Naive thymus-derived CD4-positive, alpha-beta T cell (primary cell): ENCODE results near the gene MBTPS1. TPM values are rescaled to one million over a fixed set of nuclear protein-coding genes. Genes with fewer than 3 reads are reported as not detected.

Source experiments
- ATAC-seq: fragments of 150-1000 bp; cut with Tn5 transposase; 2 replicates; pipeline ENCODE4 v1.10.0; 2021; ENCODE audit warnings: mild to moderate bottlenecking, moderate library complexity
- CTCF ChIA-PET: fragments of 350-600 bp; sonication (Branson Sonifier 250); formaldehyde crosslinking; loops from one replicate; lab custom pipeline; 2021; ENCODE audit warnings: antibody characterized with exemption; lab: Charles Lee
- POLR2A ChIA-PET: fragments of 350-600 bp; sonication (Branson Sonifier 250); formaldehyde crosslinking; loops from one replicate; lab custom pipeline; 2021; ENCODE audit warnings: antibody characterized with exemption, inconsistent platforms; lab: Charles Lee
- DNase-seq, 9 donors: peaks; one replicate each; pipeline versions ENCODE4 v3.0.0 to v3.0.0-alpha.2; 2020 to 2022; ENCODE audit warnings: mixed read lengths in 1 of 9
- H3K27ac ChIP-seq: one replicate; pipeline ENCODE4 v1.7.0; 2013; ENCODE audit warnings: mild to moderate bottlenecking, low read depth, low read length, moderate library complexity
- H3K27me3 ChIP-seq, 2 donors: one replicate each; pipeline ENCODE4 v1.7.0; 2013; ENCODE audit warnings: low read length in 2 of 2, mild to moderate bottlenecking in 2 of 2, moderate library complexity in 2 of 2; ENCODE audit not compliant: control insufficient read depth in 2 of 2, insufficient read depth in 2 of 2
- H3K36me3 ChIP-seq, 3 experiments: 1 replicate in 2 of 3; 2 replicates in 1 of 3; pipeline ENCODE4 v1.7.0; 2013; ENCODE audit warnings: low read length in 3 of 3, mild to moderate bottlenecking in 3 of 3, moderate library complexity in 1 of 3; ENCODE audit not compliant: insufficient read depth in 3 of 3, control insufficient read depth in 2 of 3
- H3K4me1 ChIP-seq, 2 donors: one replicate each; pipeline ENCODE4 v1.7.0; 2013; ENCODE audit warnings: low read length in 2 of 2, mild to moderate bottlenecking in 2 of 2, moderate library complexity in 1 of 2; ENCODE audit not compliant: control insufficient read depth in 2 of 2, insufficient read depth in 2 of 2
- H3K4me3 ChIP-seq: 2 replicates; pipeline ENCODE4 v1.7.0; 2013; ENCODE audit warnings: mild to moderate bottlenecking, low read length
- H3K9me3 ChIP-seq, 3 experiments: 1 replicate in 2 of 3; 2 replicates in 1 of 3; pipeline ENCODE4 v1.7.0; 2013; ENCODE audit warnings: low read length in 3 of 3; ENCODE audit not compliant: control insufficient read depth in 2 of 3
- H3K27ac Mint-ChIP-seq, 9 donors: one replicate each; pipeline ENCODE4 v1.8.0; 2020 to 2022; ENCODE audit warnings: mixed read lengths in 9 of 9, mild to moderate bottlenecking in 8 of 9, moderate library complexity in 5 of 9, inconsistent platforms in 2 of 9
- H3K27me3 Mint-ChIP-seq, 5 donors: one replicate each; pipeline ENCODE4 v1.8.0; 2021 to 2022; ENCODE audit warnings: mixed read lengths in 5 of 5, mild to moderate bottlenecking in 1 of 5
- H3K36me3 Mint-ChIP-seq, 5 donors: one replicate each; pipeline ENCODE4 v1.8.0; 2020 to 2022; ENCODE audit warnings: mixed read lengths in 5 of 5, mild to moderate bottlenecking in 3 of 5, inconsistent platforms in 1 of 5
- H3K4me1 Mint-ChIP-seq, 7 donors: one replicate each; pipeline ENCODE4 v1.8.0; 2020 to 2022; ENCODE audit warnings: mixed read lengths in 7 of 7, mild to moderate bottlenecking in 3 of 7, inconsistent platforms in 1 of 7
- H3K4me3 Mint-ChIP-seq, 10 donors: one replicate each; pipeline ENCODE4 v1.8.0; 2020 to 2022; ENCODE audit warnings: mild to moderate bottlenecking in 10 of 10, mixed read lengths in 10 of 10, moderate library complexity in 6 of 10, inconsistent platforms in 2 of 10
- H3K9me3 Mint-ChIP-seq, 11 donors: one replicate each; pipeline ENCODE4 v1.8.0; 2020 to 2022; ENCODE audit warnings: mixed read lengths in 11 of 11, mild to moderate bottlenecking in 4 of 11, inconsistent platforms in 1 of 11, moderate library complexity in 1 of 11
- intact Hi-C, 2 donors: fragments of 100-400 bp; cut with micrococcal nuclease; formaldehyde crosslinking; loops; one replicate each; pipeline ENCODE4 v1.15.1; 2023
- polyA plus RNA-seq, 2 donors: library from polyadenylated mRNA; unstranded; fragments of 300-500 nt; fragmentation: Illumina TruSeq; gene quantifications; one replicate each; pipeline ENCODE4 v1.2.3, GENCODE V29; 2021
- total RNA-seq, 6 experiments: library from RNA in 5 of 6; stranded (reverse) in 5 of 6; gene quantifications; 1 replicate in 5 of 6; 2 replicates in 1 of 6; pipeline ENCODE4 v1.2.3 and lab custom pipeline; 2021 to 2026

MBTPS1 gene
- total and polyA plus RNA-seq, 7 experiments from 2014 or later = 48.6 to 157 (median 111) TPM

GRCh38 chr16:84040226-84040822, 76.4 kb downstream of the MBTPS1 start:
- H3K4me3 ChIP-seq = no peak overlapping the region
- DNase-seq = no peak
- ATAC-seq = no peak
- H3K27ac Mint-ChIP-seq = no peak overlapping the region
- intact Hi-C loops = no loop called here
- H3K4me3 Mint-ChIP-seq = no peak overlapping the region
- H3K9me3 Mint-ChIP-seq = peaks cover 0 to 12% (median 4%) of the 10 kb centered on the region in 11 donors
- H3K9me3 ChIP-seq = peaks cover 0 to 4% (median 0%) of the 10 kb centered on the region in 3 experiments
- peaks cover 7 to 23% (median 16%) of the 10 kb centered on the region in 5 donors for H3K27me3 Mint-ChIP-seq
- no peaks in the 10 kb centered on the region for H3K27me3 ChIP-seq
- H3K36me3 ChIP-seq = no peaks in the 10 kb centered on the region
- ChIA-PET POLR2A (no interaction called here), CTCF (no interaction called here)
- H3K4me1 Mint-ChIP-seq = peaks cover 0 to 8% (median 0%) of the 10 kb centered on the region in 7 donors
- peaks cover 0 to 4% (median 0%) of the 10 kb centered on the region in 5 donors for H3K36me3 Mint-ChIP-seq
- H3K27ac ChIP-seq = no peak overlapping the region
- H3K4me1 ChIP-seq = no peaks in the 10 kb centered on the region

DNA sequence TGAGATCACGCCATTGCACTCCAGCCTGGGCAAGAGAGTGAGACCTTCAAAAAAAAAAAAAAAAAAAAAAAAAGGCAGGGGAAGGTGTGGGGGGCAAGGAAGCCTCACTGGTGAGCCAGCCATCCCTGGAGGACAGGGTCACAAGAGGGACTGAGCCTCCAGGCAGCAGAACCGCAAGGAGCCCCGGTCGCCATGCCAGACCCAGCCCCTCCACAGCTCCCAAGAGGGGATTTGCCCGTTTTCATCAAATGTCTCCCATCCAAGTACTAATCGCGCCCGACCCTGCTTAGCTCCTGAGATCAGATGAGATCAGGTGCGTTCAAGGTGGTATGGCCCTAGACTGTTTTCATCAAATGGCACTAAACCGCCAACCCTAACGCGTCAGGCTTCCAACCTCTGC, 77.0 kb downstream of the MBTPS1 start:
- Histone ChIP-seq H3K4me3 (no peak overlapping the region), H3K4me1 (no peaks in the 10 kb centered on the region), H3K27ac (no peak overlapping the region), H3K27me3 (no peaks in the 10 kb centered on the region), H3K9me3 (peaks cover 0 to 4% (median 0%) of the 10 kb centered on the region in 3 experiments), H3K36me3 (no peaks in the 10 kb centered on the region)
- DNase-seq (no peak), ATAC-seq (no peak)
- Mint-ChIP-seq H3K27ac (no peak overlapping the region), H3K27me3 (peaks cover 6 to 23% (median 14%) of the 10 kb centered on the region in 5 donors), H3K36me3 (peaks cover 0 to 4% (median 0%) of the 10 kb centered on the region in 5 donors), H3K4me3 (no peak overlapping the region), H3K9me3 (peaks cover 0 to 14% (median 5%) of the 10 kb centered on the region in 11 donors), H3K4me1 (peaks cover 0 to 8% (median 0%) of the 10 kb centered on the region in 7 donors)
- intact Hi-C loops = no loop called here
- ChIA-PET POLR2A (no interaction called here), CTCF (no interaction called here)

DNA sequence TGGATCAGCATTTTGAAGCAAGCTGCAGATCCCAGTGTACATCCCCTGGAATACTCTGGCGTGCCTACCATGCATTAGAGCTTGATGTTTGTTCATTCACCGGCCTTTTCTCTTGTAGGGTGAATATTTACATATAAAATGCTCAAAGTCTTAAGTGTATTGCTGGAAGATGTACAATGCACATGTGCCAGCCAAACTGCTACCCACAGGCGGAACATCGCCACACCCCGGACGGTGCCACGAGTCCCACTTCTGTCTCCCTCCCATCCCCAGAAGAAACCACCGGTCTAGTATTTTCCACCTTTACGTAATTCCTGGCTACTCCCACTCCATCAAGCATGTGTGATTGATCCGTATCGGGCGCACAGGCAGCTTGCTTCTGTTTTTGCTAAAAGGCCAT, 78.3 kb downstream of the MBTPS1 start:
- H3K27ac ChIP-seq = no peak overlapping the region
- Mint-ChIP-seq H3K27me3 (peaks cover 0 to 12% (median 2%) of the 10 kb centered on the region in 5 donors), H3K4me3 (no peak overlapping the region), H3K9me3 (peaks cover 0 to 14% (median 5%) of the 10 kb centered on the region in 11 donors), H3K36me3 (peaks cover 0 to 4% (median 0%) of the 10 kb centered on the region in 5 donors), H3K27ac (no peak overlapping the region), H3K4me1 (peaks cover 0 to 3% (median 0%) of the 10 kb centered on the region in 7 donors)
- ATAC-seq (no peak), DNase-seq (no peak)
- CTCF ChIA-PET = interaction anchor here (0.6 kb wide), 1 partner anchor 14 kb away, joined by 3 read pairs; no protein-coding TSS in a partner anchor
- intact Hi-C loops = no loop called here
- no peak overlapping the region for H3K4me3 ChIP-seq
- peaks cover 0 to 4% (median 0%) of the 10 kb centered on the region in 3 experiments for H3K9me3 ChIP-seq
- POLR2A ChIA-PET = no interaction called here
- H3K36me3 ChIP-seq = no peaks in the 10 kb centered on the region
- no peaks in the 10 kb centered on the region for H3K27me3 ChIP-seq
- no peaks in the 10 kb centered on the region for H3K4me1 ChIP-seq

DNA sequence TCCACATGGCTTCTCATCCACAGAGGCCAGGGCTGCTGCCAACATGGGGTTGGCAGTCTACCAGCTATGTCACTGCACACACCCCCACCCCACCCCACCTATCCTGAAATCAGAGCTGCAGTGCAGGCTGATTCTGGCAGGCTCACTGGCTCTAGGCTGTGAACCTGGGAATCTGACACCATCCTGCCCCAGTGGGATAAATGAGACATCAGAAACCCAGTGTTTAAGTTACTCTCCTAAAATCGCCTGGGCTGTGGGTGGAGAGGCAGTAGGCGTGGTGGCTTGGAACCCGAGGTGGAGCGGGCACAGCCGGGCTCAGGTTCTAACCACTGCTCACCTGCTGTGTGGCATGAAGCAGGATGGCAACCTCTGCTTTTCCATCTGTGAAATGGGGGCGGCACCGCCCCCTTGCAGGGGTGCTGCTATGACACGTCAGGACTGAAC, 79.7 kb downstream of the MBTPS1 start:
- DNase-seq (no peak), ATAC-seq (no peak)
- H3K36me3 ChIP-seq = no peaks in the 10 kb centered on the region
- Mint-ChIP-seq H3K27me3 (peaks cover 0 to 6% (median 0%) of the 10 kb centered on the region in 5 donors), H3K9me3 (peaks cover 0 to 14% (median 5%) of the 10 kb centered on the region in 11 donors), H3K4me3 (no peak overlapping the region), H3K27ac (no peak overlapping the region), H3K36me3 (peaks cover 0 to 4% (median 0%) of the 10 kb centered on the region in 5 donors), H3K4me1 (no peaks in the 10 kb centered on the region)
- no peaks in the 10 kb centered on the region for H3K4me1 ChIP-seq
- ChIA-PET CTCF (interaction anchor here (0.7 kb wide), 1 partner anchor 1925 kb away, joined by 3 read pairs; no protein-coding TSS in a partner anchor), POLR2A (no interaction called here)
- peaks cover 0 to 4% (median 0%) of the 10 kb centered on the region in 3 experiments for H3K9me3 ChIP-seq
- H3K4me3 ChIP-seq = no peak overlapping the region
- no peak overlapping the region for H3K27ac ChIP-seq
- H3K27me3 ChIP-seq = no peaks in the 10 kb centered on the region
- intact Hi-C loops = no loop called here

DNA sequence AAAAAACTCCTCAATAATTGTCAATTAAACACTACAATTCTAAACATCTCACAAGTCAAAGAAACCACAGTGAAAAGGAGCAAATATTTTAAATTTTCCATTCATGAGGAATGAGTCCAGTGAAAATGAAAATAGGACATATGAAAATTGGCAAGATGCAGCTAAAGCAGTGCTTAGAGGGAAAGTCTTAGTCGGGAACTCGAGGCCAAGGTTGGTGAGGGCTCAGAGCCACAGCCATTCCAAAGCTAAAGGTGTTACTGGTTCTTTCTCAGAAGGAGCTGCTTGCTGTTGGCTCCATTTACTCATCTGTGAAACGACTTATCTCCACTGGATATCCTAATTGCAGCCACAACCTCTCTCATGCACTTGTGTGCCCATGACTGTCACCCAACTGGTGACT, 80.6 kb downstream of the MBTPS1 start:
- peaks cover 0 to 4% (median 0%) of the 10 kb centered on the region in 3 experiments for H3K9me3 ChIP-seq
- Mint-ChIP-seq H3K9me3 (peaks cover 0 to 14% (median 5%) of the 10 kb centered on the region in 11 donors), H3K4me1 (no peaks in the 10 kb centered on the region), H3K4me3 (no peak overlapping the region), H3K36me3 (peaks cover 0 to 4% (median 0%) of the 10 kb centered on the region in 5 donors), H3K27ac (no peak overlapping the region), H3K27me3 (peaks cover 0 to 6% (median 3%) of the 10 kb centered on the region in 5 donors)
- H3K36me3 ChIP-seq = no peaks in the 10 kb centered on the region
- H3K4me3 ChIP-seq = no peak overlapping the region
- ChIA-PET CTCF (no interaction called here), POLR2A (no interaction called here)
- no peaks in the 10 kb centered on the region for H3K4me1 ChIP-seq
- no peaks in the 10 kb centered on the region for H3K27me3 ChIP-seq
- no peak overlapping the region for H3K27ac ChIP-seq
- ATAC-seq = no peak
- no peak for DNase-seq
- intact Hi-C loops = no loop called here

DNA sequence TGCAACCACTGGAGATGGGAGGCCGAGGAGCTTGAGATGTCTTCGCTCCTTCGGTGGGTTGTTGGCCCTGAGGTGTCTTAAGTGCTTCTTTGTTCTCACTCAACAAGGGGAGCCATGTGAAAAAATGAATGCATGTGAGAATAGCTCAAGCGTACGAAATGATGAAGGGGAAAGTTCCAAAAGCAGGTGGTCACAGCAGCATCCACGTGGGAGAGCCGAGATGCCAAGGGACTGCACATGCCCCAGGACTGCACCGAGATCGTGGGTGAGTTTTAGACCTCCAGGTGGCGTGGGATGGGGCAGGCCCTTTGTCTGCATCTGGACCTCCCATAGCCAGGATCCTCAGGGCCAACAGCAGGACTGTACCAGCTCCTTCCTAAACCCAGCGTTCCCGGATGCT, 82.2 kb downstream of the MBTPS1 start:
- Mint-ChIP-seq H3K27ac (no peak overlapping the region), H3K4me3 (no peak overlapping the region), H3K9me3 (peaks cover 0 to 14% (median 5%) of the 10 kb centered on the region in 11 donors), H3K27me3 (peaks cover 0 to 13% (median 10%) of the 10 kb centered on the region in 5 donors), H3K36me3 (peaks cover 0 to 4% (median 0%) of the 10 kb centered on the region in 5 donors), H3K4me1 (peaks cover 2 to 5% (median 4%) of the 10 kb centered on the region in 7 donors)
- no peak overlapping the region for H3K4me3 ChIP-seq
- peaks cover 0 to 4% (median 0%) of the 10 kb centered on the region in 3 experiments for H3K9me3 ChIP-seq
- H3K4me1 ChIP-seq = peaks cover 0 to under 1% of the 10 kb centered on the region in 2 donors
- ChIA-PET CTCF (no interaction called here), POLR2A (no interaction called here)
- H3K36me3 ChIP-seq = no peaks in the 10 kb centered on the region
- no peak overlapping the region for H3K27ac ChIP-seq
- no peak for DNase-seq
- intact Hi-C loops = no loop called here
- ATAC-seq = no peak
- H3K27me3 ChIP-seq = no peaks in the 10 kb centered on the region
